Gastroesophageal sphincter (tissue), 3 donors: ENCODE measurements around the gene APBA2.

Experiments used
- CTCF ChIP-seq, 4 experiments: fragments of 200-600 bp in 2 of 4; fragments of 450-650 bp in 2 of 4; sonication (generic) in 1 of 4; IDR thresholded peaks; one replicate each; pipeline ENCODE4 v1.5.1; 2017 to 2019; ENCODE audit warnings: antibody characterized with exemption in 4 of 4, mild to moderate bottlenecking in 2 of 4, moderate library complexity in 2 of 4
- POLR2A ChIP-seq, 2 donors: fragments of 450-650 bp; IDR thresholded peaks; one replicate each; pipeline ENCODE4 v1.6.1; 2017; ENCODE audit warnings: antibody characterized with exemption in 2 of 2, mild to moderate bottlenecking in 2 of 2, moderate library complexity in 1 of 2

GRCh38 chr15:29064731-29065130, 179.0 kb downstream of the APBA2 start:
- TF ChIP-seq POLR2A (IDR thresholded peaks at IDR 0.05) (no peak), CTCF (IDR thresholded peaks at IDR 0.05) (no peak)
